NCI-H1092 treated with DMSO at 0.1 percent for 48 hours (cell line): ENCODE measurements around the gene NPRL2.
"Not testable (repeated sequence)": the region's sequence is repeated elsewhere in the genome, so short reads cannot be mapped to it uniquely, and the experiment has no call there.

Experiments
- DNase-seq: peaks from one replicate; lab custom pipeline; 2025; lab: John Stamatoyannopoulos, UW

Gene NPRL2

GRCh38 chr3:50327129-50327528 lies 23.4 kb downstream of the NPRL2 start:
- DNase-seq = no peak

- no peak for DNase-seq
Observed at GRCh38 chr3:50326182-50326541, 24.4 kb downstream of the NPRL2 start.

GRCh38 chr3:50325497-50326181 lies 24.9 kb downstream of the NPRL2 start:
- DNase-seq = no peak

GRCh38 chr3:50325113-50325480 lies 25.5 kb downstream of the NPRL2 start:
- DNase-seq = no peak

- DNase-seq = peak; percentile 42
Observed at GRCh38 chr3:50324351-50325112, 26.0 kb downstream of the NPRL2 start.

GRCh38 chr3:50323614-50324199 lies 26.9 kb downstream of the NPRL2 start:
- no peak for DNase-seq

- DNase-seq = no peak
Observed at GRCh38 chr3:50323092-50323600, 27.4 kb downstream of the NPRL2 start.

GRCh38 chr3:50322386-50323091 lies 28.0 kb downstream of the NPRL2 start, which contains the start of gene HYAL2:
HYAL2 (minus strand) TSS chr3:50322745; CDS start chr3:50320489, 2,256 bp downstream.
- peak; percentile 33 for DNase-seq

- no peak for DNase-seq
Observed at GRCh38 chr3:50322115-50322385, 28.5 kb downstream of the NPRL2 start.

- DNase-seq = peak; percentile 86
Observed at GRCh38 chr3:50321336-50322114, 29.1 kb downstream of the NPRL2 start.

- peak; percentile 38 for DNase-seq
Observed at GRCh38 chr3:50320853-50321335, 29.7 kb downstream of the NPRL2 start.

GRCh38 chr3:50319894-50320625 lies 30.5 kb downstream of the NPRL2 start:
- no peak for DNase-seq

GRCh38 chr3:50319181-50319893 lies 31.2 kb downstream of the NPRL2 start:
- DNase-seq = no peak

GRCh38 chr3:50318615-50319014 lies 32.0 kb downstream of the NPRL2 start:
- no peak for DNase-seq

- no peak for DNase-seq
Observed at GRCh38 chr3:50318163-50318562, 32.4 kb downstream of the NPRL2 start.

GRCh38 chr3:50317300-50317699 lies 33.3 kb downstream of the NPRL2 start:
- DNase-seq = no peak

- DNase-seq = no peak
Observed at GRCh38 chr3:50316657-50317242, 33.8 kb downstream of the NPRL2 start.

- DNase-seq = no peak
Observed at GRCh38 chr3:50314816-50315215, 35.8 kb downstream of the NPRL2 start.

GRCh38 chr3:50314342-50314741 lies 36.2 kb downstream of the NPRL2 start:
- no peak for DNase-seq

- DNase-seq = not testable (repeated sequence)
Observed at GRCh38 chr3:50312041-50312440, 38.5 kb downstream of the NPRL2 start.
